Mammary epithelial cell (primary cell): Measurements from ENCODE around the gene PSPN.

ENCODE experiments used
- CTCF ChIP-seq, 2 donors: IDR thresholded peaks in 1 of 2; conservative IDR thresholded peaks in 1 of 2; 2 replicates each; pipeline ENCODE4 v1.5.1; 2011 to 2012; ENCODE audit warnings: inconsistent platforms in 2 of 2, low read length in 2 of 2, mild to moderate bottlenecking in 2 of 2, control low read depth in 1 of 2, low read depth in 1 of 2; ENCODE audit not compliant: insufficient read depth in 1 of 2; ENCODE audit errors: extremely low read depth in 1 of 2
- EZH2 ChIP-seq: IDR thresholded peaks from 2 replicates; pipeline ENCODE4 v1.6.1; 2012; ENCODE audit warnings: low read length, inconsistent platforms, borderline replicate concordance

GRCh38 chr19:6396305-6396704, 20.6 kb upstream of the PSPN start:
- TF ChIP-seq EZH2 (no peak), CTCF (conservative IDR thresholded peaks at IDR 0.05 in 1 of 2, IDR thresholded peaks at IDR 0.05 in 1 of 2; ENCODE audit: extremely low read depth in 1 of 2, insufficient read depth in 1 of 2, low read depth in 1 of 2, low read length in 2 of 2) (no peak)
